DOHH2 (cell line): Measurements from ENCODE around the gene NHLRC3.

Experiments
- H3F3A ChIP-seq: fragments of 200-600 bp; sonication (generic), shearing (Covaris generic); 2 replicates; pipeline ENCODE4 v1.6.0; 2016; ENCODE audit warnings: antibody characterized with exemption, mild to moderate bottlenecking; ENCODE audit not compliant: control insufficient read depth, insufficient read depth
- H3K27ac ChIP-seq: fragments of 200-600 bp; sonication (generic); 2 replicates; pipeline ENCODE4 v1.5.1; 2014; ENCODE audit warnings: low read depth, mild to moderate bottlenecking, low read length, moderate library complexity
- H3K27me3 ChIP-seq: fragments of 200-600 bp; sonication (generic); 2 replicates; pipeline ENCODE4 v1.6.1; 2014; ENCODE audit warnings: mild to moderate bottlenecking, low read length, mixed read lengths; ENCODE audit not compliant: control insufficient read depth
- H3K36me3 ChIP-seq: fragments of 200-600 bp; sonication (generic); 2 replicates; pipeline ENCODE4 v1.6.1; 2014; ENCODE audit warnings: mild to moderate bottlenecking, low read length, moderate library complexity, mixed read lengths; ENCODE audit not compliant: control insufficient read depth
- H3K4me1 ChIP-seq: fragments of 200-600 bp; sonication (generic); 2 replicates; pipeline ENCODE4 v1.6.1; 2014; ENCODE audit warnings: mild to moderate bottlenecking, low read length, mixed read lengths; ENCODE audit not compliant: control insufficient read depth
- H3K4me2 ChIP-seq: fragments of 200-600 bp; sonication (generic); 2 replicates; pipeline ENCODE4 v1.6.0; 2014; ENCODE audit warnings: mild to moderate bottlenecking, low read length, moderate library complexity
- H3K4me3 ChIP-seq: fragments of 200-600 bp; sonication (generic); 2 replicates; pipeline ENCODE4 v1.5.1; 2014; ENCODE audit warnings: mild to moderate bottlenecking, low read length, mixed read lengths
- H3K79me2 ChIP-seq: fragments of 200-600 bp; sonication (generic); 2 replicates; pipeline ENCODE4 v1.6.1; 2014; ENCODE audit warnings: mild to moderate bottlenecking, low read length, mixed read lengths; ENCODE audit not compliant: control insufficient read depth
- H3K9me2 ChIP-seq: fragments of 200-600 bp; sonication (generic); replicated peaks from 2 replicates; pipeline ENCODE4 v1.6.1; 2014; ENCODE audit warnings: mild to moderate bottlenecking, low read length, mixed read lengths; ENCODE audit not compliant: control insufficient read depth
- H3K9me3 ChIP-seq: fragments of 200-600 bp; sonication (generic); 2 replicates; pipeline ENCODE4 v1.6.1; 2014; ENCODE audit warnings: antibody characterized with exemption, low read length, mixed read lengths; ENCODE audit not compliant: control insufficient read depth, insufficient read depth
- H4K20me1 ChIP-seq: fragments of 200-600 bp; sonication (generic); 2 replicates; pipeline ENCODE4 v1.6.0; 2014; ENCODE audit warnings: low read depth, mild to moderate bottlenecking, antibody characterized with exemption, low read length, moderate library complexity; ENCODE audit not compliant: control insufficient read depth, insufficient read depth
- EZH2phosphoT487 ChIP-seq: fragments of 200-600 bp; sonication (generic); IDR thresholded peaks from 2 replicates; pipeline ENCODE4 v1.6.1; 2017; ENCODE audit warnings: borderline replicate concordance, mild to moderate bottlenecking, antibody characterized with exemption, low read length, moderate library complexity, mixed read lengths
- TF ChIP-seq, protein P1 (sequence below): fragments of 200-600 bp; sonication (generic); IDR thresholded peaks from one replicate; pipeline ENCODE4 v1.5.1; 2014; ENCODE audit warnings: antibody characterized with exemption, mild to moderate bottlenecking, low read depth, low read length; ENCODE audit not compliant: poor library complexity, severe bottlenecking

The NHLRC3 gene

DNA sequence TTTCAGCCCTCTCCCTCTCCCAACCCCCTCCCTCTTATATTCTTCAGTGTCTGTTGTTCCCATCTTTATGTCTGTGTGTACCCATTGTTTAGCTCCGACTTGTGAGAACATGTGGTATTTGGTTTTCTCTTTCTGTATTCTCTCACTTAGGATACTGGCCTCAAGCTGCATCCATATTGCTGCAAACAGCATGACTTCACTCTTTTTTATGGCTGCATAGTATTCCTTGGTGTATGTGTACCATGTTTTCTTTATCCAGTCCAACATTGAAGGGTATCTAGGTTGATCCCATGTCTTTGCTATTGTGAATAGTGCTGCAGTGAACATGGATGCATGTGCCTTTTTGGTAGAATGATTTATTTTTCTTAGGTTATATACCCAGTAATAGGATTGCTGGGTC is 17.8 kb downstream of the NHLRC3 start:
- no peak overlapping the region for H3K4me3 ChIP-seq
- H3F3A ChIP-seq = no peaks in the 10 kb centered on the region
- TF ChIP-seq, protein P1, sequence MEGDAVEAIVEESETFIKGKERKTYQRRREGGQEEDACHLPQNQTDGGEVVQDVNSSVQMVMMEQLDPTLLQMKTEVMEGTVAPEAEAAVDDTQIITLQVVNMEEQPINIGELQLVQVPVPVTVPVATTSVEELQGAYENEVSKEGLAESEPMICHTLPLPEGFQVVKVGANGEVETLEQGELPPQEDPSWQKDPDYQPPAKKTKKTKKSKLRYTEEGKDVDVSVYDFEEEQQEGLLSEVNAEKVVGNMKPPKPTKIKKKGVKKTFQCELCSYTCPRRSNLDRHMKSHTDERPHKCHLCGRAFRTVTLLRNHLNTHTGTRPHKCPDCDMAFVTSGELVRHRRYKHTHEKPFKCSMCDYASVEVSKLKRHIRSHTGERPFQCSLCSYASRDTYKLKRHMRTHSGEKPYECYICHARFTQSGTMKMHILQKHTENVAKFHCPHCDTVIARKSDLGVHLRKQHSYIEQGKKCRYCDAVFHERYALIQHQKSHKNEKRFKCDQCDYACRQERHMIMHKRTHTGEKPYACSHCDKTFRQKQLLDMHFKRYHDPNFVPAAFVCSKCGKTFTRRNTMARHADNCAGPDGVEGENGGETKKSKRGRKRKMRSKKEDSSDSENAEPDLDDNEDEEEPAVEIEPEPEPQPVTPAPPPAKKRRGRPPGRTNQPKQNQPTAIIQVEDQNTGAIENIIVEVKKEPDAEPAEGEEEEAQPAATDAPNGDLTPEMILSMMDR = no peak
- TF ChIP-seq EZH2phosphoT487 = no peak
- H3K9me2 ChIP-seq = no peaks in the 10 kb centered on the region
- no peaks in the 10 kb centered on the region for H4K20me1 ChIP-seq
- no peaks in the 10 kb centered on the region for H3K36me3 ChIP-seq
- no peaks in the 10 kb centered on the region for H3K9me3 ChIP-seq
- no peaks in the 10 kb centered on the region for H3K79me2 ChIP-seq
- no peak overlapping the region for H3K4me2 ChIP-seq
- no peaks in the 10 kb centered on the region for H3K4me1 ChIP-seq
- no peak overlapping the region for H3K27ac ChIP-seq
- no peaks in the 10 kb centered on the region for H3K27me3 ChIP-seq

GRCh38 chr13:39058040-39058439 is 19.8 kb downstream of the NHLRC3 start:
- H3K9me3 ChIP-seq = no peaks in the 10 kb centered on the region
- H3K4me2 ChIP-seq = no peak overlapping the region
- no peak for TF ChIP-seq EZH2phosphoT487
- TF ChIP-seq, protein P1 = no peak
- H4K20me1 ChIP-seq = no peaks in the 10 kb centered on the region
- H3K36me3 ChIP-seq = no peaks in the 10 kb centered on the region
- no peak overlapping the region for H3K4me3 ChIP-seq
- no peaks in the 10 kb centered on the region for H3F3A ChIP-seq
- H3K27me3 ChIP-seq = no peaks in the 10 kb centered on the region
- H3K79me2 ChIP-seq = no peaks in the 10 kb centered on the region
- no peaks in the 10 kb centered on the region for H3K4me1 ChIP-seq
- no peaks in the 10 kb centered on the region for H3K9me2 ChIP-seq
- H3K27ac ChIP-seq = no peak overlapping the region

DNA sequence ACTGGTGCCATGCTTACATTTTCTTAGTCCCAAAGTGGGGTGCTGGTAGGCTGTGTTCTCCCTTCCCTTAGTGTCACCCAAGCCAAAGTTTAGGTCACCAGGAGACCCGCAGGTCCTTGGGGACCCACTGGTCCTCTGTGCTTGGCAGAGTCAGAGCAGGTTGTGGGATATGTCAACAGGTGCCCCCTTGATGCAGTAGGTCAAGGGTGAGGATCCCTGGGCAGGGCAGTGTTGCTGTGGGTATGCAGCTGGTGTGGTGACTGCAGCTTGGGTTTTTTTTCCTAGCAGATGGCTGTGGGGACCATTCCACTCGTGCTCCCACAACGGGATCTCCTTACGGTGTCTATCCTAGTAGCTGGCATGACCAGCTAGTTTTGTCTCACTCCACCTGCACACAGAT is 23.7 kb downstream of the NHLRC3 start:
- H3K79me2 ChIP-seq = no peaks in the 10 kb centered on the region
- no peaks in the 10 kb centered on the region for H3K9me2 ChIP-seq
- TF ChIP-seq, protein P1 = no peak
- no peak for TF ChIP-seq EZH2phosphoT487
- no peak overlapping the region for H3K4me2 ChIP-seq
- H3K27me3 ChIP-seq = no peaks in the 10 kb centered on the region
- no peak overlapping the region for H3K27ac ChIP-seq
- H3K4me1 ChIP-seq = no peaks in the 10 kb centered on the region
- no peaks in the 10 kb centered on the region for H4K20me1 ChIP-seq
- H3K36me3 ChIP-seq = no peaks in the 10 kb centered on the region
- H3F3A ChIP-seq = no peaks in the 10 kb centered on the region
- H3K4me3 ChIP-seq = no peak overlapping the region
- no peaks in the 10 kb centered on the region for H3K9me3 ChIP-seq

DNA sequence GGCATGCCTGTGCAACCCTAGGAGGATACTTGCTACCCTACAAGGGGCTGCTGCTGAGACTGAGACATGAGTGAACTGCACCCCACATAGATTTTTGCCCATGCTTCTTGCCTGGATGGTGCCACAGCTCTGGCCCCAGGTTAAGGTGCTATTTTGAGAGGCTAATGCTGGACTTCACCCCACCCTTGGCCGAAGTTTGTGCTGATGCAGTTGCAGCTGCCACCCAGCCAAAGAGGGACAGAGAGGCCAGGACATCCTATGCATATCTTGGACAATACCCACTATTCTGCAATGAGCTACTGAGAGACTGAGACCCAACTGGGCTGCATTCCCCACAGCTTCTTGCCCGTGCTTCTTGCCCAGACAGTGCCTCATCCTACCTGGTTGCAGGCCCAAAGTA is 34.6 kb downstream of the NHLRC3 start:
- Histone ChIP-seq H3F3A (no peaks in the 10 kb centered on the region), H3K9me2 (no peaks in the 10 kb centered on the region), H3K4me2 (no peak overlapping the region), H3K79me2 (no peaks in the 10 kb centered on the region), H3K27me3 (peaks cover 14% of the 10 kb centered on the region), H3K36me3 (no peaks in the 10 kb centered on the region), H4K20me1 (no peaks in the 10 kb centered on the region), H3K27ac (no peak overlapping the region), H3K4me3 (no peak overlapping the region), H3K9me3 (no peaks in the 10 kb centered on the region), H3K4me1 (no peaks in the 10 kb centered on the region)
- TF ChIP-seq, protein P1 = no peak
- no peak for TF ChIP-seq EZH2phosphoT487
